Stomach (tissue), 9 donors: ENCODE measurements around the gene LARGE1. TPM values are rescaled to one million over a fixed set of nuclear protein-coding genes. Genes with fewer than 3 reads are reported as not detected.

Experiments used
- DNase-seq, 2 donors: peaks; one replicate each; pipeline versions ENCODE4 v3.0.0 to v3.0.0-alpha.2; 2013 to 2019
- H3K27ac ChIP-seq, 5 donors: fragments of 200-600 bp in 4 of 5; sonication (generic) in 4 of 5; one replicate each; pipeline ENCODE4 v1.5.1; 2013 to 2019; ENCODE audit warnings: mild to moderate bottlenecking in 1 of 5, moderate library complexity in 1 of 5
- H3K27me3 ChIP-seq, 3 donors: fragments of 200-600 bp; sonication (generic); one replicate each; pipeline ENCODE4 v1.5.1; 2017 to 2019; ENCODE audit warnings: mixed run types in 1 of 3
- H3K36me3 ChIP-seq, 4 donors: fragments of 200-600 bp; sonication (generic); 1 replicate in 3 of 4; 2 replicates in 1 of 4; pipeline ENCODE4 v1.5.1; 2016 to 2019
- H3K4me1 ChIP-seq, 4 donors: fragments of 200-600 bp; sonication (generic); one replicate each; pipeline ENCODE4 v1.5.1; 2016 to 2019
- H3K4me3 ChIP-seq, 4 donors: fragments of 200-600 bp; sonication (generic) in 3 of 4; one replicate each; pipeline ENCODE4 v1.5.1; 2016 to 2019; ENCODE audit warnings: mild to moderate bottlenecking in 1 of 4
- H3K9me3 ChIP-seq, 4 donors: fragments of 200-600 bp; sonication (generic); one replicate each; pipeline ENCODE4 v1.5.1; 2016 to 2019
- EP300 ChIP-seq: sonication (generic); formaldehyde crosslinking; IDR thresholded peaks from one replicate; pipeline ENCODE4 v1.6.1; 2017; ENCODE audit warnings: antibody characterized with exemption
- POLR2A ChIP-seq, 4 donors: fragments of 450-650 bp; IDR thresholded peaks; one replicate each; pipeline ENCODE4 v1.6.1; 2016; ENCODE audit warnings: antibody characterized with exemption in 4 of 4, control low read depth in 2 of 4, mild to moderate bottlenecking in 1 of 4, moderate library complexity in 1 of 4
- POLR2AphosphoS5 ChIP-seq, 3 donors: sonication (generic); formaldehyde crosslinking; IDR thresholded peaks; one replicate each; pipeline ENCODE4 v1.6.1; 2016; ENCODE audit warnings: antibody characterized with exemption in 3 of 3
- WGBS, 5 donors: extraction: QIAGEN DNeasy Blood & Tissue Kit in 3 of 5; methylation state at CpG; one replicate each; pipeline versions ENCODE4 v1.1.5 to v1.1.7; 2013 to 2018; 5-methylcytosine and 5-hydroxymethylcytosine counted together
- intact Hi-C: fragments of 100-400 bp; cut with DNase I; formaldehyde crosslinking; loops from one replicate; pipeline ENCODE4 v1.15.1; 2023; ENCODE audit warnings: low total_unique reads
- polyA plus RNA-seq, 3 donors: library from polyadenylated mRNA; stranded (reverse); fragments of 200-250 nt; gene quantifications; one replicate each; pipeline ENCODE4 v1.2.3, GENCODE V29; 2013
- total RNA-seq, 5 donors: library from RNA; depleted of rRNA; stranded (reverse); fragments of >200 nt; gene quantifications; one replicate each; pipeline versions ENCODE4 v1.1.0 to v1.2.3, GENCODE V29; 2014 to 2016
- TF ChIP-seq, protein P1 (sequence below), 7 experiments: fragments of 450-650 bp in 4 of 7; fragments of 200-600 bp in 3 of 7; sonication (generic) in 3 of 7; IDR thresholded peaks; one replicate each; pipeline ENCODE4 v1.5.1; 2016 to 2019; ENCODE audit warnings: antibody characterized with exemption in 7 of 7, control low read depth in 2 of 7, mild to moderate bottlenecking in 1 of 7
- donor health status: healthy with polysubstance abuse.
- donor health status: Bipolar disorder and iron deficiency.
- donor health status: healthy.

Gene LARGE1
- total and polyA plus RNA-seq, 8 donors, result 3.5 to 110 (median 51.6) TPM

DNA sequence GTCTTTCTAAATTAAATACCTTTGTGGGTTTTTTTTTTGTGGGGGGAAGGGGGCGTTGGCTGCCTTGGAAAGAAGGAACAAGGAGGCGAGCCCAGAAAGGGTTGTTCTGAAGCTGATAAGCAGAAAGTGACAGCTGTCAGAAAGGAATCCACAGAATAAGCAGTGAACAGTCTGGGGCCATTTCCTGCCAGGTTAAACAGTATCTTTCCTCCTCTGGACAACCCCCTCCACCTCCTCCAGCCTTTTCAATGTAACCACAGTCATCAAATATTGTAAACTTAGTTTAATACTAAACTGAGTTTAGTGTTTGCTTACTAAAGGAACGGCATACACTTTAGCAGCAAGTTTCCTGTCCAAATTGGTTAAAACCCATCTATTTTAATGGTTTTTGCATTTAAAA lies 590.9 kb downstream of the LARGE1 start:
- H3K9me3 ChIP-seq, result no peaks in the 10 kb centered on the region
- H3K4me1 ChIP-seq, result peaks cover 0 to 30% (median 7%) of the 10 kb centered on the region in 4 donors
- peaks cover 0 to 13% (median 8%) of the 10 kb centered on the region in 4 donors for H3K36me3 ChIP-seq
- H3K4me3 ChIP-seq, result no peak overlapping the region
- 18 to 46% (median 28%) methylated on average over 3 of the region's 3 CpGs for WGBS, 5 donors
- peak overlapping the region in 3 of 5 donors; percentile 5 to 66 (median 58) for H3K27ac ChIP-seq
- H3K27me3 ChIP-seq, result no peaks in the 10 kb centered on the region
- DNase-seq, result peak in 1 of 2 donors; percentile 32
- intact Hi-C loops, result no loop called here
- TF ChIP-seq, protein P1, sequence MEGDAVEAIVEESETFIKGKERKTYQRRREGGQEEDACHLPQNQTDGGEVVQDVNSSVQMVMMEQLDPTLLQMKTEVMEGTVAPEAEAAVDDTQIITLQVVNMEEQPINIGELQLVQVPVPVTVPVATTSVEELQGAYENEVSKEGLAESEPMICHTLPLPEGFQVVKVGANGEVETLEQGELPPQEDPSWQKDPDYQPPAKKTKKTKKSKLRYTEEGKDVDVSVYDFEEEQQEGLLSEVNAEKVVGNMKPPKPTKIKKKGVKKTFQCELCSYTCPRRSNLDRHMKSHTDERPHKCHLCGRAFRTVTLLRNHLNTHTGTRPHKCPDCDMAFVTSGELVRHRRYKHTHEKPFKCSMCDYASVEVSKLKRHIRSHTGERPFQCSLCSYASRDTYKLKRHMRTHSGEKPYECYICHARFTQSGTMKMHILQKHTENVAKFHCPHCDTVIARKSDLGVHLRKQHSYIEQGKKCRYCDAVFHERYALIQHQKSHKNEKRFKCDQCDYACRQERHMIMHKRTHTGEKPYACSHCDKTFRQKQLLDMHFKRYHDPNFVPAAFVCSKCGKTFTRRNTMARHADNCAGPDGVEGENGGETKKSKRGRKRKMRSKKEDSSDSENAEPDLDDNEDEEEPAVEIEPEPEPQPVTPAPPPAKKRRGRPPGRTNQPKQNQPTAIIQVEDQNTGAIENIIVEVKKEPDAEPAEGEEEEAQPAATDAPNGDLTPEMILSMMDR (IDR thresholded peaks at IDR 0.05), result no peak
- TF ChIP-seq EP300 (no peak), POLR2A (IDR thresholded peaks at IDR 0.05) (no peak), POLR2AphosphoS5 (IDR thresholded peaks at IDR 0.05) (no peak)

DNA sequence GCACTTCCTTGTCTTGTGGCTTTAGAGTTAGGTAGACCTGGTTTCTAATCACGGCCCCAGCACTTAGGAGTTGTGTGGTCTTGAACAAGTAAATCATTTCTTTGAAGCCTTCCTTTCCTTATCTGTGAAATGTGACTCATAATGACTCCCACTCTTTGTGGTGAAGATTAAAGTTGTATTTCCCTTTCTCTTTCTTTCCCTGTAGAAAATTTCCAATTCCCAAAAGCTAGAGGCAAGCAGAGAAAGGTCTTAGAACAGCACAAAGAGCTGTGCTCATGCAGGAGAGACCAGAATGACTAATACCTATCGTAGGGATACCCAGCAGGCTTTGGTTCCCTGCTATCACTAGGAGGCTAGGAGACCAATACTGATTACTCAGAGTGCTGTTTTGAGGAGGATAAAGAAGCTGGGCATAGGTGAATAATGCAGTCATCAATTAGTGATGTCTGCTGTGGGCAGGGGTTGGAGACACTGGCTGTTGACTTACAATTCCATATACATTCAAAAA lies 591.4 kb downstream of the LARGE1 start:
- 30 to 61% (median 46%) methylated on average over 2 of the region's 2 CpGs for WGBS, 5 donors
- Histone ChIP-seq H3K27me3 (no peaks in the 10 kb centered on the region), H3K27ac (peak overlapping the region in 3 of 5 donors; percentile 5 to 66 (median 58)), H3K4me3 (no peak overlapping the region), H3K36me3 (peaks cover 0 to 12% (median 8%) of the 10 kb centered on the region in 4 donors), H3K9me3 (no peaks in the 10 kb centered on the region), H3K4me1 (peaks cover 0 to 30% (median 7%) of the 10 kb centered on the region in 4 donors)
- DNase-seq, result peak in 1 of 2 donors; percentile 63
- intact Hi-C loops, result no loop called here
- TF ChIP-seq EP300 (no peak), POLR2AphosphoS5 (IDR thresholded peaks at IDR 0.05) (peak in 2 of 3 donors; percentile 29 to 55), POLR2A (IDR thresholded peaks at IDR 0.05) (no peak)
- TF ChIP-seq, protein P1 (IDR thresholded peaks at IDR 0.05), result no peak

DNA sequence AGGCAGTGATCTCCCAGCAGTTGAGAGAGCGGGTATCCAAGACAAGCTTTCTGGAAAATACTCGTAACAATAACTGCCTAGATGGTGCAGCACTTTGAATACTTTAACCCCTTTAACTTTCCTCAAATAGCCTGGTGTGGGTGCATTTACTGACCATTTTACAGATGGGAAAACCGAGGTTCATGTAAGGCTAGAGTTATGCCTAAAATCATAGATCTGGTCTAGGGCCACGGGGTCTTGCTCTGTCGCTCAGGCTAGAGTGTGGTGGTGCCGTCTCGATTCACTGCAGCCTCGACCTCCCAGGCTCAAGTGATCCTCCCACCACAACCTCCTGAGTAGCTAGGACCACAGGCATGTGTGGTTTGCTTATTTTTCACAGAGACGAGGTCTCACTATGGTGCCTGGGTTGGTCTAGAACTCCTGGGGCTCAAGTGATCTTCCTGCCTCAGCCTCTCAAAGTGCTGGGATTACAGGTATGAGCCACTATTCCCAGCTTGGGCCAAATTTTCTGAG lies 592.9 kb downstream of the LARGE1 start:
- Histone ChIP-seq H3K27me3 (no peaks in the 10 kb centered on the region), H3K9me3 (no peaks in the 10 kb centered on the region), H3K4me3 (no peak overlapping the region), H3K36me3 (peaks cover 3 to 20% (median 12%) of the 10 kb centered on the region in 4 donors), H3K4me1 (peaks cover 0 to 20% (median 3%) of the 10 kb centered on the region in 4 donors), H3K27ac (no peak overlapping the region)
- no peak for DNase-seq
- WGBS, 5 donors, result 89 to 93% (median 92%) methylated on average over 9 of the region's 9 CpGs
- no peak for TF ChIP-seq EP300
- TF ChIP-seq POLR2A (IDR thresholded peaks at IDR 0.05), result no peak
- no peak for TF ChIP-seq POLR2AphosphoS5 (IDR thresholded peaks at IDR 0.05)
- intact Hi-C loops, result no loop called here

DNA sequence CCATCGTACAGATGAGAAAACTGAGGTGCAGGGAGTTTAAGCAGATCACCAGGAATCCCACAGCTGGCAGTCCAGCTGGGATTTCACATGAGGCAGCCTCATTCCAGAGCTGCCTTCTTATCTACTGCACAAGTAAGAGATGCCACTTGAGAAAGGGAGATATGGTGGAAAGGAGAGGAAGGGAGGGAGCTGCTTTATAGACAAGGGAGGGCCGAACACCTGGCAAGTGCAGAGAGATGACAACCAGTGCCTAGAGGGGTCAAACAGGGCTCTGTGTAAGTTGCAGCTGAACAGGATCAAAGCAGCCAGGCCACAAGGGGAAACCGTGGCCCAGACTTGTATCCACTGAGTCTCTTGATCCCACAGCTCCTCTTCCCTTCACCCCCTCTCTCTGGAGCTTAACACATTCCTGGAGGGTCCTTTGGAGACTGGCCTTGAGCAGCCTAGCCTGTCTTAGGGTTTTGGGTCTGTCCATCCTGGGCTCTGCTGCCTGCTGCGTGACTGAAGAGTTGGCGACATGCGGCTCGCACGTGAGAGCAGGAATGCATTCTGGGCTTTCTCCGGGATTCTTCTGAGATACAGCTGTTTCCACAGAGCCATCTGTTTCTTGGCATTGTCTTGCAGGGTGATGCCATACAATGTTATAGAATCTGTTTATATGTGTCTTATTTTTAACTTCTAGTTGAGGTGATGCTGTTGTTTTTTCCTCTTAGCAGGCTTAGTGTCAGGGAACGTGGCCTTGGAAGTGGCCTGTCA lies 593.6 kb downstream of the LARGE1 start:
- Histone ChIP-seq H3K36me3 (peaks cover 3 to 25% (median 12%) of the 10 kb centered on the region in 4 donors), H3K4me3 (no peak overlapping the region), H3K4me1 (peaks cover 0 to 20% (median 3%) of the 10 kb centered on the region in 4 donors), H3K9me3 (no peaks in the 10 kb centered on the region), H3K27me3 (no peaks in the 10 kb centered on the region), H3K27ac (no peak overlapping the region)
- intact Hi-C loops, result no loop called here
- 86 to 88% (median 88%) methylated on average over 10 of the region's 10 CpGs for WGBS, 5 donors
- no peak for TF ChIP-seq POLR2AphosphoS5 (IDR thresholded peaks at IDR 0.05)
- TF ChIP-seq, protein P1 (IDR thresholded peaks at IDR 0.05), result no peak
- no peak for TF ChIP-seq EP300
- no peak for TF ChIP-seq POLR2A (IDR thresholded peaks at IDR 0.05)
- peak in 1 of 2 donors; percentile 9 for DNase-seq
